Smooth muscle cell (in vitro differentiated cells): ENCODE results near the gene ISG15. TPM values are rescaled to one million over a fixed set of nuclear protein-coding genes. Genes with fewer than 3 reads are reported as not detected.
"Not testable (repeated sequence)": the region's sequence is repeated elsewhere in the genome, so short reads cannot be mapped to it uniquely, and the experiment has no call there.

Source experiments
- DNase-seq: peaks from one replicate; lab custom pipeline; 2025; ENCODE audit not compliant: unreplicated experiment; lab: John Stamatoyannopoulos, UW
- H2AFZ ChIP-seq: fragments of 200-600 bp; sonication (generic); 2 replicates; pipeline ENCODE4 v1.6.0; 2016; ENCODE audit warnings: antibody characterized with exemption, low read depth, mild to moderate bottlenecking
- H3F3A ChIP-seq: fragments of 200-600 bp; sonication (generic); 2 replicates; pipeline ENCODE4 v1.6.0; 2017; ENCODE audit warnings: antibody characterized with exemption, low read depth
- H3K27ac ChIP-seq: fragments of 200-600 bp; sonication (generic); 2 replicates; pipeline ENCODE4 v1.5.1; 2016; ENCODE audit warnings: low read depth, mild to moderate bottlenecking
- H3K27me3 ChIP-seq: fragments of 200-600 bp; sonication (generic); 2 replicates; pipeline ENCODE4 v1.6.1; 2016; ENCODE audit warnings: low read depth, mild to moderate bottlenecking
- H3K36me3 ChIP-seq: fragments of 200-600 bp; sonication (generic); 2 replicates; pipeline ENCODE4 v1.5.1; 2016; ENCODE audit warnings: low read depth
- H3K4me1 ChIP-seq: fragments of 200-600 bp; sonication (generic); 2 replicates; pipeline ENCODE4 v1.5.1; 2016; ENCODE audit warnings: low read depth
- H3K4me2 ChIP-seq: fragments of 200-600 bp; sonication (generic); 2 replicates; pipeline ENCODE4 v1.6.0; 2016; ENCODE audit warnings: mild to moderate bottlenecking
- H3K4me3 ChIP-seq: fragments of 200-600 bp; sonication (generic); 2 replicates; pipeline ENCODE4 v1.5.1; 2016; ENCODE audit warnings: mild to moderate bottlenecking
- H3K79me2 ChIP-seq: fragments of 200-600 bp; sonication (generic); 2 replicates; pipeline ENCODE4 v1.6.0; 2016; ENCODE audit warnings: low read depth, mild to moderate bottlenecking
- H3K9ac ChIP-seq: fragments of 200-600 bp; sonication (generic); 2 replicates; pipeline ENCODE4 v1.6.0; 2016; ENCODE audit warnings: low read depth
- H3K9me3 ChIP-seq: fragments of 200-600 bp; sonication (generic); replicated peaks from 2 replicates; pipeline ENCODE4 v1.5.1; 2016; ENCODE audit warnings: low read depth
- H4K20me1 ChIP-seq: fragments of 200-600 bp; sonication (generic); 2 replicates; pipeline ENCODE4 v1.6.0; 2016; ENCODE audit warnings: low read depth
- CTCF ChIP-seq: fragments of 200-600 bp; sonication (generic); IDR thresholded peaks from 2 replicates; pipeline ENCODE4 v1.5.1; 2017; ENCODE audit warnings: borderline replicate concordance, mild to moderate bottlenecking, antibody characterized with exemption; ENCODE audit not compliant: insufficient read depth, poor library complexity, severe bottlenecking
- WGBS: methylation state at CpG from one replicate; pipeline ENCODE4 v1.1.7; 2016; ENCODE audit warnings: low lambda C conversion rate; 5-methylcytosine and 5-hydroxymethylcytosine counted together
- polyA plus RNA-seq: library from polyadenylated mRNA; unstranded; fragments of >200 nt; fragmentation: Nextera tagmentation; extraction: Ambion mirVana; gene quantifications from 2 replicates; pipeline ENCODE4 v1.2.1, GENCODE V29; 2016
- total RNA-seq: library from RNA; depleted of rRNA; stranded (reverse); fragments of >200 nt; gene quantifications from 2 replicates; pipeline ENCODE4 v1.2.3, GENCODE V29; 2014

Gene ISG15
- total and polyA plus RNA-seq, 2 experiments from 2014 or later: 109 to 147 TPM

GRCh38 chr1:1025730-1026129 lies 12.4 kb downstream of the ISG15 start:
- no peak for TF ChIP-seq CTCF
- WGBS: 83% methylated on average over 9 of the region's 10 CpGs
- H3K79me2 ChIP-seq: no peaks in the 10 kb centered on the region
- no peaks in the 10 kb centered on the region for H3K9me3 ChIP-seq
- no peak overlapping the region for H3K27ac ChIP-seq
- H3K9ac ChIP-seq: no peak overlapping the region
- DNase-seq: no peak
- peaks cover 46% of the 10 kb centered on the region for H4K20me1 ChIP-seq
- H3K4me1 ChIP-seq: peaks cover 21% of the 10 kb centered on the region
- no peaks in the 10 kb centered on the region for H3K36me3 ChIP-seq
- H3F3A ChIP-seq: no peaks in the 10 kb centered on the region
- H2AFZ ChIP-seq: no peak overlapping the region
- H3K4me3 ChIP-seq: no peak overlapping the region
- no peaks in the 10 kb centered on the region for H3K27me3 ChIP-seq
- H3K4me2 ChIP-seq: no peak overlapping the region

GRCh38 chr1:1026599-1027413 lies 13.5 kb downstream of the ISG15 start:
- WGBS: 89% methylated on average over 19 of the region's 21 CpGs
- no peak overlapping the region for H3K9ac ChIP-seq
- TF ChIP-seq CTCF: no peak

GRCh38 chr1:1027791-1028190 lies 14.5 kb downstream of the ISG15 start:
- DNase-seq: no peak
- Histone ChIP-seq H3K27ac (no peak overlapping the region), H3K36me3 (no peaks in the 10 kb centered on the region), H4K20me1 (peaks cover 62% of the 10 kb centered on the region), H3K9me3 (no peaks in the 10 kb centered on the region), H3K4me1 (peaks cover 15% of the 10 kb centered on the region), H3K27me3 (no peaks in the 10 kb centered on the region), H3K4me3 (no peak overlapping the region), H2AFZ (no peak overlapping the region), H3K9ac (no peak overlapping the region), H3F3A (no peaks in the 10 kb centered on the region), H3K4me2 (no peak overlapping the region), H3K79me2 (no peaks in the 10 kb centered on the region)
- 94% methylated on average over 17 of the region's 17 CpGs for WGBS
- TF ChIP-seq CTCF: no peak

More at GRCh38 chr1:1026599-1027413, 13.5 kb downstream of the ISG15 start:
- no peaks in the 10 kb centered on the region for H3K79me2 ChIP-seq
- H3F3A ChIP-seq: no peaks in the 10 kb centered on the region
- no peaks in the 10 kb centered on the region for H3K9me3 ChIP-seq
- no peak overlapping the region for H3K27ac ChIP-seq
- no peak overlapping the region for H3K4me2 ChIP-seq
- H3K4me3 ChIP-seq: no peak overlapping the region
- H2AFZ ChIP-seq: no peak overlapping the region
- H3K36me3 ChIP-seq: no peaks in the 10 kb centered on the region
- H3K27me3 ChIP-seq: no peaks in the 10 kb centered on the region
- H3K4me1 ChIP-seq: peaks cover 10% of the 10 kb centered on the region
- no peak for DNase-seq
- H4K20me1 ChIP-seq: peaks cover 55% of the 10 kb centered on the region

GRCh38 chr1:1030867-1031658 lies 17.8 kb downstream of the ISG15 start:
- not testable (repeated sequence) for H3K9ac ChIP-seq, H3K9me3 ChIP-seq, H3K79me2 ChIP-seq, H3F3A ChIP-seq, H2AFZ ChIP-seq, H3K4me1 ChIP-seq, H3K36me3 ChIP-seq, H3K4me2 ChIP-seq, DNase-seq, H3K27ac ChIP-seq, H3K4me3 ChIP-seq
- Histone ChIP-seq H3K27me3 (peaks cover 11% of the 10 kb centered on the region), H4K20me1 (peaks cover 60% of the 10 kb centered on the region)
- WGBS: 73% methylated on average over 7 of the region's 7 CpGs
